Measurements from ENCODE around the gene PLEKHA7.

Gene PLEKHA7

GRCh38 chr11:17015627-17016126 is 1.5 kb upstream of the PLEKHA7 start:
- in situ Hi-C loops (cut with HindIII; ENCODE audit: low pct_unique_long_range_greater_than_20kb, low sequenced_read_pairs): no loop called here
- no peak for TF ChIP-seq JUND (IDR thresholded peaks at IDR 0.05; ENCODE audit: low read depth)
- no peak for DNase-seq (ENCODE audit: low read depth in 1 of 2, low spot score in 1 of 2)

GRCh38 chr11:17014833-17015626 is 816 bp upstream of the PLEKHA7 start:
- DNase-seq (ENCODE audit: low read depth in 1 of 2, low spot score in 1 of 2): peak; percentile 24 to 36
- in situ Hi-C loops (cut with HindIII; ENCODE audit: low pct_unique_long_range_greater_than_20kb, low sequenced_read_pairs): no loop called here
- TF ChIP-seq JUND (IDR thresholded peaks at IDR 0.05; ENCODE audit: low read depth): no peak

- no peak for TF ChIP-seq JUND (IDR thresholded peaks at IDR 0.05; ENCODE audit: low read depth)
- DNase-seq (ENCODE audit: low read depth in 1 of 2, low spot score in 1 of 2): peak; percentile 35 to 36
- in situ Hi-C loops (cut with HindIII; ENCODE audit: low pct_unique_long_range_greater_than_20kb, low sequenced_read_pairs): no loop called here
Observed at GRCh38 chr11:17013548-17014320, 480 bp downstream of the PLEKHA7 start.

GRCh38 chr11:17012712-17013547 is 1.3 kb downstream of the PLEKHA7 start:
- in situ Hi-C loops (cut with HindIII; ENCODE audit: low pct_unique_long_range_greater_than_20kb, low sequenced_read_pairs): no loop called here
- no peak for TF ChIP-seq JUND (IDR thresholded peaks at IDR 0.05; ENCODE audit: low read depth)
- peak; percentile 41 to 43 for DNase-seq (ENCODE audit: low read depth in 1 of 2, low spot score in 1 of 2)

- TF ChIP-seq JUND (IDR thresholded peaks at IDR 0.05; ENCODE audit: low read depth): no peak
- in situ Hi-C loops (cut with HindIII; ENCODE audit: low pct_unique_long_range_greater_than_20kb, low sequenced_read_pairs): no loop called here
- DNase-seq (ENCODE audit: low read depth in 1 of 2, low spot score in 1 of 2): no peak
Observed at GRCh38 chr11:17012179-17012578, 2.0 kb downstream of the PLEKHA7 start.

GRCh38 chr11:17010851-17011420 is 3.3 kb downstream of the PLEKHA7 start:
- in situ Hi-C loops (cut with HindIII; ENCODE audit: low pct_unique_long_range_greater_than_20kb, low sequenced_read_pairs): no loop called here
- no peak for TF ChIP-seq JUND (IDR thresholded peaks at IDR 0.05; ENCODE audit: low read depth)
- no peak for DNase-seq (ENCODE audit: low read depth in 1 of 2, low spot score in 1 of 2)

GRCh38 chr11:17008099-17008498 is 6.1 kb downstream of the PLEKHA7 start:
- TF ChIP-seq JUND (IDR thresholded peaks at IDR 0.05; ENCODE audit: low read depth): no peak
- in situ Hi-C loops (cut with HindIII; ENCODE audit: low pct_unique_long_range_greater_than_20kb, low sequenced_read_pairs): no loop called here
- DNase-seq (ENCODE audit: low read depth in 1 of 2, low spot score in 1 of 2): no peak

- in situ Hi-C loops (cut with HindIII; ENCODE audit: low pct_unique_long_range_greater_than_20kb, low sequenced_read_pairs): no loop called here
- no peak for TF ChIP-seq JUND (IDR thresholded peaks at IDR 0.05; ENCODE audit: low read depth)
- DNase-seq (ENCODE audit: low read depth in 1 of 2, low spot score in 1 of 2): no peak
Observed at GRCh38 chr11:17005646-17006045, 8.6 kb downstream of the PLEKHA7 start.

GRCh38 chr11:17004486-17005148 is 9.6 kb downstream of the PLEKHA7 start:
- no peak for TF ChIP-seq JUND (IDR thresholded peaks at IDR 0.05; ENCODE audit: low read depth)
- DNase-seq (ENCODE audit: low read depth in 1 of 2, low spot score in 1 of 2): no peak
- in situ Hi-C loops (cut with HindIII; ENCODE audit: low pct_unique_long_range_greater_than_20kb, low sequenced_read_pairs): no loop called here

- TF ChIP-seq JUND (IDR thresholded peaks at IDR 0.05; ENCODE audit: low read depth): no peak
- in situ Hi-C loops (cut with HindIII; ENCODE audit: low pct_unique_long_range_greater_than_20kb, low sequenced_read_pairs): no loop called here
- no peak for DNase-seq (ENCODE audit: low read depth in 1 of 2, low spot score in 1 of 2)
Observed at GRCh38 chr11:17003426-17003825, 10.8 kb downstream of the PLEKHA7 start.

GRCh38 chr11:17002543-17002942 is 11.7 kb downstream of the PLEKHA7 start:
- TF ChIP-seq JUND (IDR thresholded peaks at IDR 0.05; ENCODE audit: low read depth): no peak
- DNase-seq (ENCODE audit: low read depth in 1 of 2, low spot score in 1 of 2): no peak
- in situ Hi-C loops (cut with HindIII; ENCODE audit: low pct_unique_long_range_greater_than_20kb, low sequenced_read_pairs): no loop called here

- in situ Hi-C loops (cut with HindIII; ENCODE audit: low pct_unique_long_range_greater_than_20kb, low sequenced_read_pairs): no loop called here
- no peak for TF ChIP-seq JUND (IDR thresholded peaks at IDR 0.05; ENCODE audit: low read depth)
- DNase-seq (ENCODE audit: low read depth in 1 of 2, low spot score in 1 of 2): no peak
Observed at GRCh38 chr11:17001806-17002205, 12.4 kb downstream of the PLEKHA7 start.
